ENCODE measurements around the gene HOOK2. TPM values are rescaled to one million over a fixed set of nuclear protein-coding genes. Genes with fewer than 3 reads are reported as not detected.
"Not testable (repeated sequence)": the region's sequence is repeated elsewhere in the genome, so short reads cannot be mapped to it uniquely, and the experiment has no call there.

Gene HOOK2
- polyA plus RNA-seq, 1 donor from 2014 or later, result 28.4 TPM

DNA sequence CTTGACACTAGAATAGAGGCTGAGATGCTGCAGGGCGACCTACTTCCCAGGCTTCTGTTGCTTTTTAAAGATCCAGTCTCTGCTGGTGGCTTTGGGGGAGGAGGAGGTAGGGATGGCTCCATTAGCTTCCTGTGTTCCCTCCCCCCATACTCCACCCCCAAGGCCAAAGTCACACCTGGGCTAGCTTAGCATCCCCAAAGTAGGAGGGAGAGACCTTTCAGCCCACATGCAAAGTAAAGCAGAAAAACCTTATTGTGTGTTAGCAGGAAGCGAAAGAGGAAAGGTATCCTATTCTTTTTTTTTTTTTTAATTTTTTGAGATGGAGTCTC, 48.4 kb downstream of the HOOK2 start:
- Histone ChIP-seq H4K20me1 (ENCODE audit: insufficient read depth) (no peaks in the 10 kb centered on the region), H3K4me2 (ENCODE audit: low read length) (no peak overlapping the region), H3F3A (ENCODE audit: insufficient read depth, low read length, poor library complexity, severe bottlenecking) (peaks cover 5% of the 10 kb centered on the region), H3K9me3 (ENCODE audit: low read length) (no peaks in the 10 kb centered on the region), H2AFZ (ENCODE audit: low read depth, low read length) (no peak overlapping the region), H3K36me3 (ENCODE audit: insufficient read depth, low read length) (no peaks in the 10 kb centered on the region), H3K27ac (ENCODE audit: low read length) (no peak overlapping the region), H3K79me2 (replicated peaks; ENCODE audit: insufficient read depth, low read length) (peaks cover 9% of the 10 kb centered on the region), H3K4me3 (ENCODE audit: low read length) (no peak overlapping the region), H3K27me3 (ENCODE audit: insufficient read depth, low read depth, low read length) (no peaks in the 10 kb centered on the region), H3K9ac (ENCODE audit: low read length) (no peak overlapping the region), H3K9me2 (ENCODE audit: insufficient read depth, low read length) (no peaks in the 10 kb centered on the region)
- TF ChIP-seq POLR2AphosphoS5 (IDR thresholded peaks at IDR 0.05) (no peak), EZH2 (IDR thresholded peaks at IDR 0.05; ENCODE audit: borderline replicate concordance, insufficient read depth, low read length, poor library complexity, severe bottlenecking) (no peak), RAD21 (conservative IDR thresholded peaks at IDR 0.05) (no peak), SMC3 (conservative IDR thresholded peaks at IDR 0.05; ENCODE audit: poor library complexity) (no peak), MXI1 (conservative IDR thresholded peaks at IDR 0.05; ENCODE audit: poor library complexity, severe bottlenecking) (no peak), TAF1 (IDR thresholded peaks at IDR 0.05; ENCODE audit: low read depth) (no peak), EP300 (conservative IDR thresholded peaks at IDR 0.05; ENCODE audit: poor library complexity, severe bottlenecking) (no peak)
- TF ChIP-seq, protein P1, sequence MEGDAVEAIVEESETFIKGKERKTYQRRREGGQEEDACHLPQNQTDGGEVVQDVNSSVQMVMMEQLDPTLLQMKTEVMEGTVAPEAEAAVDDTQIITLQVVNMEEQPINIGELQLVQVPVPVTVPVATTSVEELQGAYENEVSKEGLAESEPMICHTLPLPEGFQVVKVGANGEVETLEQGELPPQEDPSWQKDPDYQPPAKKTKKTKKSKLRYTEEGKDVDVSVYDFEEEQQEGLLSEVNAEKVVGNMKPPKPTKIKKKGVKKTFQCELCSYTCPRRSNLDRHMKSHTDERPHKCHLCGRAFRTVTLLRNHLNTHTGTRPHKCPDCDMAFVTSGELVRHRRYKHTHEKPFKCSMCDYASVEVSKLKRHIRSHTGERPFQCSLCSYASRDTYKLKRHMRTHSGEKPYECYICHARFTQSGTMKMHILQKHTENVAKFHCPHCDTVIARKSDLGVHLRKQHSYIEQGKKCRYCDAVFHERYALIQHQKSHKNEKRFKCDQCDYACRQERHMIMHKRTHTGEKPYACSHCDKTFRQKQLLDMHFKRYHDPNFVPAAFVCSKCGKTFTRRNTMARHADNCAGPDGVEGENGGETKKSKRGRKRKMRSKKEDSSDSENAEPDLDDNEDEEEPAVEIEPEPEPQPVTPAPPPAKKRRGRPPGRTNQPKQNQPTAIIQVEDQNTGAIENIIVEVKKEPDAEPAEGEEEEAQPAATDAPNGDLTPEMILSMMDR (IDR thresholded peaks at IDR 0.05; ENCODE audit: poor library complexity, severe bottlenecking), result no peak
- TF ChIP-seq, protein P2, sequence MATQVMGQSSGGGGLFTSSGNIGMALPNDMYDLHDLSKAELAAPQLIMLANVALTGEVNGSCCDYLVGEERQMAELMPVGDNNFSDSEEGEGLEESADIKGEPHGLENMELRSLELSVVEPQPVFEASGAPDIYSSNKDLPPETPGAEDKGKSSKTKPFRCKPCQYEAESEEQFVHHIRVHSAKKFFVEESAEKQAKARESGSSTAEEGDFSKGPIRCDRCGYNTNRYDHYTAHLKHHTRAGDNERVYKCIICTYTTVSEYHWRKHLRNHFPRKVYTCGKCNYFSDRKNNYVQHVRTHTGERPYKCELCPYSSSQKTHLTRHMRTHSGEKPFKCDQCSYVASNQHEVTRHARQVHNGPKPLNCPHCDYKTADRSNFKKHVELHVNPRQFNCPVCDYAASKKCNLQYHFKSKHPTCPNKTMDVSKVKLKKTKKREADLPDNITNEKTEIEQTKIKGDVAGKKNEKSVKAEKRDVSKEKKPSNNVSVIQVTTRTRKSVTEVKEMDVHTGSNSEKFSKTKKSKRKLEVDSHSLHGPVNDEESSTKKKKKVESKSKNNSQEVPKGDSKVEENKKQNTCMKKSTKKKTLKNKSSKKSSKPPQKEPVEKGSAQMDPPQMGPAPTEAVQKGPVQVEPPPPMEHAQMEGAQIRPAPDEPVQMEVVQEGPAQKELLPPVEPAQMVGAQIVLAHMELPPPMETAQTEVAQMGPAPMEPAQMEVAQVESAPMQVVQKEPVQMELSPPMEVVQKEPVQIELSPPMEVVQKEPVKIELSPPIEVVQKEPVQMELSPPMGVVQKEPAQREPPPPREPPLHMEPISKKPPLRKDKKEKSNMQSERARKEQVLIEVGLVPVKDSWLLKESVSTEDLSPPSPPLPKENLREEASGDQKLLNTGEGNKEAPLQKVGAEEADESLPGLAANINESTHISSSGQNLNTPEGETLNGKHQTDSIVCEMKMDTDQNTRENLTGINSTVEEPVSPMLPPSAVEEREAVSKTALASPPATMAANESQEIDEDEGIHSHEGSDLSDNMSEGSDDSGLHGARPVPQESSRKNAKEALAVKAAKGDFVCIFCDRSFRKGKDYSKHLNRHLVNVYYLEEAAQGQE (IDR thresholded peaks at IDR 0.05; ENCODE audit: borderline replicate concordance), result no peak

DNA sequence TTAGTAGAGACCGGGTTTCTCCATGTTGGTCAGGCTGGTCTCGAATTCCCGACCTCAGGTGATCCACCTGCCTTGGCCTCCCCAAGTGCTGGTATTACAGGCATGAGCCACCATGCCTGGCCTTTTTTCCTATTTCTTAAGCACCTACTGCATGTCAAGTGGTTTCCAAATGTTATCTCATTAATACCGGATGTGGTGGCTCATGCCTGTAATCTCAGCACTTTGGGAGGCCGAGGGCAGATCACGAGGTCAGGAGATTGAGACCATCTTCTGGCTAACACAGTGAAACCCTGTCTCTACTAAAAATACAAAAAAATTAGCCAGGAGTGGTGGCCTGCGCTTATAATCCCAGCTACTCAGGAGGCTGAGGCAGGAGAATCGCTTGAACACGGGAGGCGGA, 49.7 kb downstream of the HOOK2 start:
- not testable (repeated sequence) for H3K4me3 ChIP-seq (ENCODE audit: low read length); H3K9me3 ChIP-seq (ENCODE audit: low read length); H3F3A ChIP-seq (ENCODE audit: insufficient read depth, low read length, poor library complexity, severe bottlenecking); H3K36me3 ChIP-seq (ENCODE audit: insufficient read depth, low read length); H4K20me1 ChIP-seq (ENCODE audit: insufficient read depth); H3K9ac ChIP-seq (ENCODE audit: low read length); H3K27me3 ChIP-seq (ENCODE audit: insufficient read depth, low read depth, low read length); H3K4me2 ChIP-seq (ENCODE audit: low read length); H2AFZ ChIP-seq (ENCODE audit: low read depth, low read length); H3K9me2 ChIP-seq (ENCODE audit: insufficient read depth, low read length); H3K27ac ChIP-seq (ENCODE audit: low read length)
- peaks cover 11% of the 10 kb centered on the region for H3K79me2 ChIP-seq (replicated peaks; ENCODE audit: insufficient read depth, low read length)

Measured in neural cell (in vitro differentiated cells).